ENCODE results near the gene DGAT2L6. TPM values are rescaled to one million over a fixed set of nuclear protein-coding genes. Genes with fewer than 3 reads are reported as not detected.

Gene DGAT2L6
- total and polyA plus RNA-seq, 10 of the 15 experiments (the other 5 are each of a cell fraction or from before 2014, with no cell fraction given): 0.08 to 0.58 (median 0.31) TPM; not detected in 3

DNA sequence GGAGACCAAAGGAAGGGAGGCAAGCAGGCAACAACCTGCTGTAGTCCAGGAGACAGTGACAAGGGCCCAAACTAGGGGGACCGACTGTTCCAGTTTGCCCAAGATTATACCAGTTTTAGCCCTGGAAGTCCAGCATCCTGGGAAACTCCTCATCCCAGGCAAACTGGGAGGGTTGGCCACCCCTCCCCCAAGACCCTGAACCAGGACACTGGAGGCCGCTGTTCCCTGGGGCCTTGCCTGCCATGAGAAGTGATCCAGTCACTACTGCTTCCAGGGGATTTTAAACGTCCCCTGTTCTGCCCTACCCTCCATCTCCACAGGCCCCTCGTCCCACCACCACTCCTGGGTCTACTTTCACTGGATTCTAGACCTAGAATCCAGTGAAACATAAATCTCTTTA, 4.3 kb upstream of the DGAT2L6 start:
- RAD21 ChIA-PET (ENCODE audit: unreplicated experiment): no interaction called here
- H4K20me1 ChIP-seq (ENCODE audit: control insufficient read depth, insufficient read depth): no peaks in the 10 kb centered on the region
- intact Hi-C loops (cut with micrococcal nuclease; ENCODE audit: unreplicated experiment) (no loop called here), in situ Hi-C loops (cut with MboI) (no loop called here)
- H3K4me2 ChIP-seq (ENCODE audit: control insufficient read depth, insufficient read depth): no peak overlapping the region
- no peak for TF ChIP-seq CHD1 (IDR thresholded peaks at IDR 0.05; ENCODE audit: low read depth, low read length)
- no peak for TF ChIP-seq ZNF24 (IDR thresholded peaks at IDR 0.05)
- TF ChIP-seq RELA (IDR thresholded peaks at IDR 0.05; ENCODE audit: borderline replicate concordance, partially characterized antibody): no peak
- no peak for TF ChIP-seq SMAD1 (IDR thresholded peaks at IDR 0.05; ENCODE audit: low read depth, partially characterized antibody)
- TF ChIP-seq ATF7 (IDR thresholded peaks at IDR 0.05; ENCODE audit: low read depth): no peak
- TF ChIP-seq, protein P1, sequence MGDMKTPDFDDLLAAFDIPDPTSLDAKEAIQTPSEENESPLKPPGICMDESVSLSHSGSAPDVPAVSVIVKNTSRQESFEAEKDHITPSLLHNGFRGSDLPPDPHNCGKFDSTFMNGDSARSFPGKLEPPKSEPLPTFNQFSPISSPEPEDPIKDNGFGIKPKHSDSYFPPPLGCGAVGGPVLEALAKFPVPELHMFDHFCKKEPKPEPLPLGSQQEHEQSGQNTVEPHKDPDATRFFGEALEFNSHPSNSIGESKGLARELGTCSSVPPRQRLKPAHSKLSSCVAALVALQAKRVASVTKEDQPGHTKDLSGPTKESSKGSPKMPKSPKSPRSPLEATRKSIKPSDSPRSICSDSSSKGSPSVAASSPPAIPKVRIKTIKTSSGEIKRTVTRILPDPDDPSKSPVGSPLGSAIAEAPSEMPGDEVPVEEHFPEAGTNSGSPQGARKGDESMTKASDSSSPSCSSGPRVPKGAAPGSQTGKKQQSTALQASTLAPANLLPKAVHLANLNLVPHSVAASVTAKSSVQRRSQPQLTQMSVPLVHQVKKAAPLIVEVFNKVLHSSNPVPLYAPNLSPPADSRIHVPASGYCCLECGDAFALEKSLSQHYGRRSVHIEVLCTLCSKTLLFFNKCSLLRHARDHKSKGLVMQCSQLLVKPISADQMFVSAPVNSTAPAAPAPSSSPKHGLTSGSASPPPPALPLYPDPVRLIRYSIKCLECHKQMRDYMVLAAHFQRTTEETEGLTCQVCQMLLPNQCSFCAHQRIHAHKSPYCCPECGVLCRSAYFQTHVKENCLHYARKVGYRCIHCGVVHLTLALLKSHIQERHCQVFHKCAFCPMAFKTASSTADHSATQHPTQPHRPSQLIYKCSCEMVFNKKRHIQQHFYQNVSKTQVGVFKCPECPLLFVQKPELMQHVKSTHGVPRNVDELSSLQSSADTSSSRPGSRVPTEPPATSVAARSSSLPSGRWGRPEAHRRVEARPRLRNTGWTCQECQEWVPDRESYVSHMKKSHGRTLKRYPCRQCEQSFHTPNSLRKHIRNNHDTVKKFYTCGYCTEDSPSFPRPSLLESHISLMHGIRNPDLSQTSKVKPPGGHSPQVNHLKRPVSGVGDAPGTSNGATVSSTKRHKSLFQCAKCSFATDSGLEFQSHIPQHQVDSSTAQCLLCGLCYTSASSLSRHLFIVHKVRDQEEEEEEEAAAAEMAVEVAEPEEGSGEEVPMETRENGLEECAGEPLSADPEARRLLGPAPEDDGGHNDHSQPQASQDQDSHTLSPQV (IDR thresholded peaks at IDR 0.05): no peak
- H3K4me3 ChIP-seq: no peak overlapping the region
- POLR2A ChIA-PET: interaction anchor here (0.5 kb wide), 1 partner anchor 284 kb away, joined by 3 read pairs; no protein-coding TSS in a partner anchor
- SMC1A ChIA-PET (ENCODE audit: uncharacterized antibody, unreplicated experiment): no interaction called here
- no peak for ATAC-seq
- no peak overlapping the region for H3K9ac ChIP-seq (ENCODE audit: control insufficient read depth, insufficient read depth, low read length)
- H3K9me3 ChIP-seq (replicated peaks; ENCODE audit: control insufficient read depth, insufficient read depth, low read length): no peaks in the 10 kb centered on the region; the same call in 2 of the 3 replicates
- peaks cover 18% of the 10 kb centered on the region for H3K4me1 ChIP-seq (ENCODE audit: control insufficient read depth, insufficient read depth, low read length)
- H3K27me3 ChIP-seq (replicated peaks in 1 of 2; ENCODE audit: control insufficient read depth in 2 of 2, insufficient read depth in 2 of 2, low read length in 1 of 2): no peaks in the 10 kb centered on the region
- no peaks in the 10 kb centered on the region for H3K36me3 ChIP-seq (ENCODE audit: control insufficient read depth in 2 of 2, insufficient read depth in 2 of 2, low read length in 1 of 2)
- CTCF ChIA-PET: no interaction called here
- FAIRE-seq: no peak
- no peak for DNase-seq (ENCODE audit: low read depth, low spot score)
- H2AFZ ChIP-seq (ENCODE audit: control insufficient read depth, low read depth, low read length): no peak overlapping the region
- no peaks in the 10 kb centered on the region for H3K79me2 ChIP-seq (ENCODE audit: control insufficient read depth, insufficient read depth, low read length)
- no TSS peak for BruUV-seq (replicated peaks)
- 46% methylated on average over 4 of the region's 4 CpGs for WGBS (ENCODE audit: insufficient coverage, insufficient replicate concordance, low lambda C conversion rate, missing lambda C conversion rate)
- H3K27ac ChIP-seq (ENCODE audit: control insufficient read depth, insufficient read depth): no peak overlapping the region

Data from GM12878 (cell line).